Measurements from ENCODE around the gene ICOSLG.
"Not testable (repeated sequence)": the region's sequence is repeated elsewhere in the genome, so short reads cannot be mapped to it uniquely, and the experiment has no call there.

ICOSLG gene

GRCh38 chr21:44207860-44208646 lies 32.7 kb downstream of the ICOSLG start:
- CTCF ChIA-PET; POLR2A ChIA-PET; DNase-seq (ENCODE audit: low read depth, low spot score); H3K4me3 ChIP-seq (ENCODE audit: low read depth, low read length): not testable (repeated sequence)

GRCh38 chr21:44206698-44207676 lies 33.8 kb downstream of the ICOSLG start:
- CTCF ChIA-PET; DNase-seq (ENCODE audit: low read depth, low spot score); H3K4me3 ChIP-seq (ENCODE audit: low read depth, low read length); POLR2A ChIA-PET: not testable (repeated sequence)

GRCh38 chr21:44206187-44206586 lies 34.6 kb downstream of the ICOSLG start:
- H3K4me3 ChIP-seq (ENCODE audit: low read depth, low read length); DNase-seq (ENCODE audit: low read depth, low spot score); CTCF ChIA-PET; POLR2A ChIA-PET: not testable (repeated sequence)

- POLR2A ChIA-PET; DNase-seq (ENCODE audit: low read depth, low spot score); CTCF ChIA-PET; H3K4me3 ChIP-seq (ENCODE audit: low read depth, low read length): not testable (repeated sequence)
These were observed 38.0 kb downstream of the ICOSLG start for GRCh38 chr21:44202590-44203299.

- CTCF ChIA-PET: interaction anchor here (1.2 kb wide), 1 partner anchor 411 kb away, joined by 3 read pairs; the partner anchor contains the start of gene RRP1
- H3K4me3 ChIP-seq (ENCODE audit: low read depth, low read length); DNase-seq (ENCODE audit: low read depth, low spot score); POLR2A ChIA-PET: not testable (repeated sequence)
These were observed 40.7 kb downstream of the ICOSLG start for GRCh38 chr21:44199997-44200396.

GRCh38 chr21:44199448-44199847 lies 41.3 kb downstream of the ICOSLG start:
- TF ChIP-seq CTCF (IDR thresholded peaks at IDR 0.05; ENCODE audit: insufficient read depth, low read length, missing control alignments): no peak
- CTCF ChIA-PET: interaction anchor here (1.2 kb wide), 1 partner anchor 410 kb away, joined by 3 read pairs; the partner anchor contains the start of gene RRP1
- no peak for DNase-seq (ENCODE audit: low read depth, low spot score)
- no peak overlapping the region for H3K4me3 ChIP-seq (ENCODE audit: low read depth, low read length)
- POLR2A ChIA-PET: no interaction called here

- CTCF ChIA-PET; H3K4me3 ChIP-seq (ENCODE audit: low read depth, low read length); DNase-seq (ENCODE audit: low read depth, low spot score); POLR2A ChIA-PET: not testable (repeated sequence)
These were observed 43.6 kb downstream of the ICOSLG start for GRCh38 chr21:44197156-44197516.

GRCh38 chr21:44196212-44197155 lies 44.3 kb downstream of the ICOSLG start:
- POLR2A ChIA-PET; DNase-seq (ENCODE audit: low read depth, low spot score); CTCF ChIA-PET; H3K4me3 ChIP-seq (ENCODE audit: low read depth, low read length): not testable (repeated sequence)

- DNase-seq (ENCODE audit: low read depth, low spot score); CTCF ChIA-PET; H3K4me3 ChIP-seq (ENCODE audit: low read depth, low read length); POLR2A ChIA-PET: not testable (repeated sequence)
These were observed 45.9 kb downstream of the ICOSLG start for GRCh38 chr21:44194888-44195287.

GRCh38 chr21:44194451-44194850 lies 46.3 kb downstream of the ICOSLG start:
- H3K4me3 ChIP-seq (ENCODE audit: low read depth, low read length); POLR2A ChIA-PET; DNase-seq (ENCODE audit: low read depth, low spot score); CTCF ChIA-PET: not testable (repeated sequence)

GRCh38 chr21:44193108-44193507 lies 47.6 kb downstream of the ICOSLG start:
- H3K4me3 ChIP-seq (ENCODE audit: low read depth, low read length); DNase-seq (ENCODE audit: low read depth, low spot score); POLR2A ChIA-PET; CTCF ChIA-PET: not testable (repeated sequence)

GRCh38 chr21:44190349-44191271 lies 50.1 kb downstream of the ICOSLG start:
- H3K4me3 ChIP-seq (ENCODE audit: low read depth, low read length); DNase-seq (ENCODE audit: low read depth, low spot score); CTCF ChIA-PET; POLR2A ChIA-PET: not testable (repeated sequence)

- DNase-seq (ENCODE audit: low read depth, low spot score); CTCF ChIA-PET; POLR2A ChIA-PET; H3K4me3 ChIP-seq (ENCODE audit: low read depth, low read length): not testable (repeated sequence)
These were observed 55.9 kb downstream of the ICOSLG start for GRCh38 chr21:44184862-44185261.

All from AG04449 (cell line).